Measurements from ENCODE around the gene DCST2. TPM values are rescaled to one million over a fixed set of nuclear protein-coding genes. Genes with fewer than 3 reads are reported as not detected.
"Not testable (repeated sequence)": the region's sequence is repeated elsewhere in the genome, so short reads cannot be mapped to it uniquely, and the experiment has no call there.

DCST2 gene
- polyA plus RNA-seq, 10 donors, result 0.40 to 1.9 (median 0.85) TPM

GRCh38 chr1:154977762-154978161 lies 55.8 kb downstream of the DCST2 start:
- DNase-seq, result not testable (repeated sequence)

- peak in 2 of 3 donors; percentile 62 to 81 for DNase-seq
Measured at GRCh38 chr1:154975409-154976059, 58.0 kb downstream of the DCST2 start.

GRCh38 chr1:154974808-154975408 lies 58.7 kb downstream of the DCST2 start:
- peak; percentile 97 to 100 (median 98) for DNase-seq

DNA sequence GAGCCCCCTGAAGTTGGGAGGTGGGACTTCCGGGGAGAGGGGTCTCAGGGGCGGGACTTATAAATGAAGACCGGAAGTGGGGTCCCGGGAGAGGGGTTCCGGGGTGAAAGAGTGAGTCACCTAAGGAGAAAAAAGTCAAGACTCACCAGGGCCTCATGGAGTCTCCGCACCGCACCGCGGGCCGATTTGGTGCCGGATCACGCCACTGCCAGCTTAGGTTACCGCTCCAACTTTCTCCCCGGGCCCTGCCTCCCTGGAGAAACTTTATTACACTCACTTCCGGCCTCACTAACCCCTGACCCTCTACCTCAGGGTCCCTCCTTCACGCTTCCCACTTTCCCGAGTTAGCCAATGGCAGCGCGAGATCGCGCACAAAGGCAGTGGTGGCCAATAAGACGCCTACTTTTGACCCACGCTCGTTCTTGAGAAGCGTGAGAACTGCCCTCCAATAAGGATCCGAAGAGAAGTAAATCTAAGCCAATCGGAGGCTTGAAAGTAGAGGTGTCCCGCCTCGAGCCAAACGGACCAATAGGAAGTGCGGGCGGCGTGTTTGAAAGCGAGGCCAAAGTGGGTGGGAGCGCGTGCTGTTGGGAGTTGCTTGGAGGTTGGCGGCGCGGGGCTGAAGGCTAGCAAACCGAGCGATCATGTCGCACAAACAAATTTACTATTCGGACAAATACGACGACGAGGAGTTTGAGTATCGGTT lies 59.3 kb downstream of the DCST2 start, which contains the start of gene CKS1B:
Gene CKS1B, plus strand, starts transcription at position 580 of the 706 bp plus-strand sequence. Its CDS starts 65 bp downstream, at position 645.
- peak; percentile 99 to 100 (median 100) for DNase-seq

GRCh38 chr1:154973344-154974101 lies 60.1 kb downstream of the DCST2 start:
- DNase-seq, result peak; percentile 94 to 97 (median 97)

GRCh38 chr1:154972517-154973343 lies 60.9 kb downstream of the DCST2 start:
- peak in 2 of 3 donors; percentile 61 to 93 for DNase-seq

GRCh38 chr1:154972213-154972516 lies 61.4 kb downstream of the DCST2 start:
- no peak for DNase-seq

DNA sequence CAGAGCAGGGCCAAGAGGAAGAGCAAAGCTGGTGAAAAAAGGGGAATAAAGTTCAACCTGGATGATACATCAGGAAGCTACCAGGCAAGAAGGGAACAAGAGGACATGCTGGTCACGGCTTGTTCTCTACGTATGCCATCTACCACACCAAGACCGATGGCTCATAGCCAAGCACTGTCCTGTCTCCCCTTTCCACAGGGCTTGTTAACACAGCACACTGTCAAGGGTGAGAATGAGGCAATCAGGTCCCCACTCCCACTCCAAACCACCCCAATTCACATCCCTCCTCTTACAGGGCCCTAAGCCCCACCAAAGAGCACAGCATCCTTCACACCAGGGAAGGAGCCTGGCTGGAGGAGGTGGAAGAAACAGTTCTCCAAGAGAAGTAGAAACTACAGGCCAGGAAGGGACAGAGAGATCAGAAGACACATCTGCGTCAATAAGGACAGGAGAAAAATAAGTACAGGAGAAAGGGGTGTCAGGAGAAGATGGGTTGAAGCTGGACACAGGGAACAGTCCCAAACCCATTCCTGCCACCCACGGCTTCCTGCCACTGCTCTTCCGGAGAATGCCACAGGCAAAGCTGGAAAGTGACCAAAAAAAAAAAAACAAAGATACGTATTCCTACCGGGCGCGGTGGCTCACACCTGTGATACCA lies 62.1 kb downstream of the DCST2 start:
- no peak for DNase-seq

GRCh38 chr1:154970631-154971340 lies 62.8 kb downstream of the DCST2 start, which contains the start of gene SHC1:
Gene SHC1, minus strand, starts transcription at chr1:154970747. Its CDS starts 221 bp downstream, at chr1:154970526.
- DNase-seq, result peak; percentile 96 to 99 (median 97)

- peak in 1 of 3 donors; percentile 59 for DNase-seq
Measured at GRCh38 chr1:154969860-154970452, 63.6 kb downstream of the DCST2 start.

DNA sequence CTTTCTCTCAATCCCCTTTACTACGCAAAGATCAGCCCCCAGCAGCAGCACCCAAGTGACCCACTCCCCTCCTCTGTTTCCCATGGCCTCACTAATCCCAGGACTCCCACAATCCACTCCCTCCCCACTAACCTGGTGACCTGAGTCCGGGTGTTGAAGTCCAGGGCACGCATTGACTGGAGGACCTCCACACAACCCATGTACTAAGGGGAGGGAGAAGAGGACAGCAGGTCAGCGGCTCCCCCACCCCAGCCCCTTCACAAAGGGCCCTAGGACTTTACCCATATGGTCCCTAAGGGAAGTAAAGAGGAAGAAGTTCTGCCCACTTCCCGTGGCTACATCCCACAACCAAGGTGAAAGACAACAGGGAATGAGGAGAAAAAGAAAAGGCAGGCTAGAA lies 64.3 kb downstream of the DCST2 start:
- DNase-seq, result no peak

DNA sequence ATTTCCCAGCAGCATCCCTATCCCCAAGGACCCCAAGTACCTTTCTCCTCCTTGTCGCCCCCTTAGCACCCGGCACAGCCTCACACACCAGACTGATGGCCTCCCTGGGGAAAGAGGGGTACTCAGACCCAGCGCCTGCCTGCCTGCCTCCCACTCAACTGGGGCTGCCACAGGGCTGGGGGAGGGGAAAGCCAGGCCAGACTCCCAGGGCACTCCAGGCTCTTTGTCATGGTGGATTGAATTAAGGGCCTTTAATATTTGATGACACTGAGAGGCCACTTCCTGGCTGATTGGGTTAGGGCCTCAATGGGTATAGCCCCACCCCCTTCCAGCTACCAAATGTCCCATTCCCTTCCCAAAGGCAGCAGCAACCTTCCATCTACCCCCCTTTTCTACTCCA lies 64.8 kb downstream of the DCST2 start:
- no peak for DNase-seq

Other genes starting within 250 kb of the DCST2 start
- 1 to 10 TPM; 6.2 to 9.8 (median 8.3) TPM for gene KCNN3, start 163.5 kb downstream of the DCST2 start, polyA plus RNA-seq (ENCODE audit: insufficient read length in 10 of 10)
- gene PMVK, start 97.1 kb downstream of the DCST2 start, polyA plus RNA-seq (ENCODE audit: insufficient read length in 10 of 10), result 10 to 100 TPM; 21.6 to 35.4 (median 26.8) TPM
- gene PBXIP1, start 77.7 kb downstream of the DCST2 start, polyA plus RNA-seq (ENCODE audit: insufficient read length in 10 of 10), result 100 to 1,000 TPM in 9 of 10 donors, 10 to 100 TPM in 1; 81.5 to 150 (median 124) TPM
- gene PYGO2, start 72.0 kb downstream of the DCST2 start, polyA plus RNA-seq (ENCODE audit: insufficient read length in 10 of 10), result 10 to 100 TPM; 25.6 to 33.5 (median 26.9) TPM
- 100 to 1,000 TPM in 1 of 10 donors, 10 to 100 TPM in 9; 76.6 to 116 (median 85.6) TPM for gene SHC1, start 63.0 kb downstream of the DCST2 start, polyA plus RNA-seq (ENCODE audit: insufficient read length in 10 of 10)
- 10 to 100 TPM; 45.8 to 80.8 (median 62.6) TPM for gene CKS1B, start 59.1 kb downstream of the DCST2 start, polyA plus RNA-seq (ENCODE audit: insufficient read length in 10 of 10)
- 10 to 100 TPM; 15.3 to 21.0 (median 19.5) TPM for gene FLAD1, start 50.4 kb downstream of the DCST2 start, polyA plus RNA-seq (ENCODE audit: insufficient read length in 10 of 10)
- under 1 TPM in 3 of 10 donors, not detected in 7; 0.30 to 0.71 (median 0.48) TPM for gene LENEP, start 40.2 kb downstream of the DCST2 start, polyA plus RNA-seq (ENCODE audit: insufficient read length in 10 of 10)
- gene ZBTB7B, start 31.0 kb downstream of the DCST2 start, polyA plus RNA-seq (ENCODE audit: insufficient read length in 10 of 10), result 10 to 100 TPM in 2 of 10 donors, 1 to 10 TPM in 8; 6.2 to 13.1 (median 8.4) TPM
- gene DCST1, start within 50 bp of the DCST2 start, polyA plus RNA-seq (ENCODE audit: insufficient read length in 10 of 10), result under 1 TPM; 0.09 to 0.58 (median 0.17) TPM
- 10 to 100 TPM; 50.0 to 81.4 (median 59.9) TPM for gene ADAM15, start 17.5 kb upstream of the DCST2 start, polyA plus RNA-seq (ENCODE audit: insufficient read length in 10 of 10)
- gene EFNA4, start 30.0 kb upstream of the DCST2 start, polyA plus RNA-seq (ENCODE audit: insufficient read length in 10 of 10), result 10 to 100 TPM in 1 of 10 donors, 1 to 10 TPM in 9; 5.1 to 10.2 (median 7.0) TPM
- 1 to 10 TPM; 2.1 to 5.3 (median 2.3) TPM for gene EFNA3, start 45.1 kb upstream of the DCST2 start, polyA plus RNA-seq (ENCODE audit: insufficient read length in 10 of 10)
- 10 to 100 TPM; 19.4 to 31.5 (median 22.8) TPM for gene EFNA1, start 94.1 kb upstream of the DCST2 start, polyA plus RNA-seq (ENCODE audit: insufficient read length in 10 of 10)
- gene SLC50A1, start 102.1 kb upstream of the DCST2 start, polyA plus RNA-seq (ENCODE audit: insufficient read length in 10 of 10), result 10 to 100 TPM; 18.1 to 21.6 (median 21.1) TPM
- 10 to 100 TPM; 11.9 to 28.7 (median 18.8) TPM for gene DPM3, start 106.8 kb upstream of the DCST2 start, polyA plus RNA-seq (ENCODE audit: insufficient read length in 10 of 10)
- gene KRTCAP2, start 139.5 kb upstream of the DCST2 start, polyA plus RNA-seq (ENCODE audit: insufficient read length in 10 of 10), result 100 to 1,000 TPM in 2 of 10 donors, 10 to 100 TPM in 8; 77.1 to 103 (median 93.4) TPM
- under 1 TPM; 0.21 to 0.83 (median 0.52) TPM for gene TRIM46, start 140.1 kb upstream of the DCST2 start, polyA plus RNA-seq (ENCODE audit: insufficient read length in 10 of 10)
- 10 to 100 TPM; 48.6 to 97.0 (median 68.0) TPM for gene THBS3, start 174.1 kb upstream of the DCST2 start, polyA plus RNA-seq (ENCODE audit: insufficient read length in 10 of 10)
- gene MTX1, start 174.9 kb upstream of the DCST2 start, polyA plus RNA-seq (ENCODE audit: insufficient read length in 10 of 10), result 10 to 100 TPM; 16.3 to 26.1 (median 21.6) TPM
- 10 to 100 TPM; 11.7 to 18.1 (median 15.3) TPM for gene ENTREP3, start 221.7 kb upstream of the DCST2 start, polyA plus RNA-seq (ENCODE audit: insufficient read length in 10 of 10)
- 10 to 100 TPM; 39.1 to 50.0 (median 40.8) TPM for gene SCAMP3, start 228.6 kb upstream of the DCST2 start, polyA plus RNA-seq (ENCODE audit: insufficient read length in 10 of 10)
- gene CLK2, start 239.7 kb upstream of the DCST2 start, polyA plus RNA-seq (ENCODE audit: insufficient read length in 10 of 10), result 10 to 100 TPM; 34.2 to 54.5 (median 41.4) TPM
- gene HCN3, start 243.7 kb upstream of the DCST2 start, polyA plus RNA-seq (ENCODE audit: insufficient read length in 10 of 10), result 1 to 10 TPM; 3.0 to 8.1 (median 4.2) TPM

All from muscle of back (tissue), 11 donors.